MG63 (cell line): ENCODE measurements around the gene TOR1A. TPM values are rescaled to one million over a fixed set of nuclear protein-coding genes. Genes with fewer than 3 reads are reported as not detected.
"Not testable (repeated sequence)": the region's sequence is repeated elsewhere in the genome, so short reads cannot be mapped to it uniquely, and the experiment has no call there.

ENCODE experiments used
- DNase-seq: peaks from one replicate; pipeline ENCODE4 v3.0.0-alpha.2; 2020
- H3K27me3 ChIP-seq: fragments of 250-450 bp; sonication (Bioruptor Pico); 2 replicates; pipeline ENCODE4 v1.5.1; 2020; ENCODE audit warnings: mild to moderate bottlenecking, moderate library complexity
- H3K36me3 ChIP-seq: fragments of 250-450 bp; sonication (Bioruptor Pico); 2 replicates; pipeline ENCODE4 v1.5.1; 2020; ENCODE audit warnings: mild to moderate bottlenecking, moderate library complexity
- H3K4me3 ChIP-seq: fragments of 250-450 bp; sonication (Bioruptor Pico); 2 replicates; pipeline ENCODE4 v1.5.1; 2020; ENCODE audit warnings: mild to moderate bottlenecking, moderate library complexity
- H3K9me3 ChIP-seq: fragments of 250-450 bp; sonication (Bioruptor Pico); 2 replicates; pipeline ENCODE4 v1.5.1; 2020; ENCODE audit warnings: mild to moderate bottlenecking, moderate library complexity
- total RNA-seq: library from RNA; depleted of rRNA; stranded (reverse); fragments of >200 nt; shearing (Covaris generic); gene quantifications from 2 replicates; pipeline ENCODE4 v1.2.3, GENCODE V29; 2014; ENCODE audit warnings: low replicate concordance; rRNA removed

TOR1A gene
- total RNA-seq, 1 experiment from 2014 or later = 32.1 TPM

- no peaks in the 10 kb centered on the region for H3K9me3 ChIP-seq
- H3K27me3 ChIP-seq = no peaks in the 10 kb centered on the region
- no peak for DNase-seq
- no peaks in the 10 kb centered on the region for H3K36me3 ChIP-seq
- H3K4me3 ChIP-seq = no peak overlapping the region
Measured at GRCh38 chr9:129777769-129778130, 46.2 kb downstream of the TOR1A start.

- Histone ChIP-seq H3K9me3 (no peaks in the 10 kb centered on the region), H3K27me3 (no peaks in the 10 kb centered on the region)
- DNase-seq = peak; percentile 99
Measured at GRCh38 chr9:129776938-129777768, 46.8 kb downstream of the TOR1A start.

GRCh38 chr9:129776566-129776937 is 47.4 kb downstream of the TOR1A start:
- H3K27me3 ChIP-seq = no peaks in the 10 kb centered on the region
- DNase-seq = no peak
- no peak overlapping the region for H3K4me3 ChIP-seq
- no peaks in the 10 kb centered on the region for H3K36me3 ChIP-seq
- H3K9me3 ChIP-seq = no peaks in the 10 kb centered on the region

More at GRCh38 chr9:129776938-129777768, 46.8 kb downstream of the TOR1A start:
- H3K4me3 ChIP-seq = 0 out of 2 replicates have a peak overlapping the region, but pooled peaks have one; percentile 5
- no peaks in the 10 kb centered on the region for H3K36me3 ChIP-seq

- DNase-seq, H3K36me3 ChIP-seq, H3K27me3 ChIP-seq, H3K9me3 ChIP-seq, H3K4me3 ChIP-seq: not testable (repeated sequence)
Measured at GRCh38 chr9:129776096-129776495, 47.8 kb downstream of the TOR1A start.

- no peak overlapping the region for H3K4me3 ChIP-seq
- no peaks in the 10 kb centered on the region for H3K9me3 ChIP-seq
- H3K27me3 ChIP-seq = no peaks in the 10 kb centered on the region
- H3K36me3 ChIP-seq = no peaks in the 10 kb centered on the region
- no peak for DNase-seq
Measured at GRCh38 chr9:129775448-129775798, 48.5 kb downstream of the TOR1A start.

- Histone ChIP-seq H3K9me3 (no peaks in the 10 kb centered on the region), H3K36me3 (no peaks in the 10 kb centered on the region), H3K27me3 (no peaks in the 10 kb centered on the region), H3K4me3 (no peak overlapping the region)
- DNase-seq = no peak
Measured at GRCh38 chr9:129774791-129775447, 49.0 kb downstream of the TOR1A start.

- Histone ChIP-seq H3K27me3 (no peaks in the 10 kb centered on the region), H3K4me3 (no peak overlapping the region), H3K9me3 (no peaks in the 10 kb centered on the region), H3K36me3 (no peaks in the 10 kb centered on the region)
- peak; percentile 84 for DNase-seq
Measured at GRCh38 chr9:129773262-129774048, 50.5 kb downstream of the TOR1A start.

- no peak for DNase-seq
- H3K9me3 ChIP-seq = no peaks in the 10 kb centered on the region
- no peak overlapping the region for H3K4me3 ChIP-seq
Measured at GRCh38 chr9:129770741-129771140, 53.2 kb downstream of the TOR1A start.

GRCh38 chr9:129769669-129770068 is 54.3 kb downstream of the TOR1A start:
- Histone ChIP-seq H3K4me3 (no peak overlapping the region), H3K27me3 (no peaks in the 10 kb centered on the region), H3K36me3 (no peaks in the 10 kb centered on the region), H3K9me3 (no peaks in the 10 kb centered on the region)
- DNase-seq = no peak

More at GRCh38 chr9:129770741-129771140, 53.2 kb downstream of the TOR1A start:
- Histone ChIP-seq H3K36me3 (no peaks in the 10 kb centered on the region), H3K27me3 (no peaks in the 10 kb centered on the region)

- H3K27me3 ChIP-seq = no peaks in the 10 kb centered on the region
- H3K36me3 ChIP-seq = no peaks in the 10 kb centered on the region
- no peak for DNase-seq
- no peaks in the 10 kb centered on the region for H3K9me3 ChIP-seq
- H3K4me3 ChIP-seq = no peak overlapping the region
Measured at GRCh38 chr9:129768486-129768885, 55.5 kb downstream of the TOR1A start.

GRCh38 chr9:129765764-129766317 is 58.1 kb downstream of the TOR1A start:
- no peak for DNase-seq
- H3K36me3 ChIP-seq = no peaks in the 10 kb centered on the region
- H3K9me3 ChIP-seq = no peaks in the 10 kb centered on the region
- H3K4me3 ChIP-seq = no peak overlapping the region
- no peaks in the 10 kb centered on the region for H3K27me3 ChIP-seq

- DNase-seq = no peak
- H3K27me3 ChIP-seq = no peaks in the 10 kb centered on the region
Measured at GRCh38 chr9:129762985-129763926, 60.7 kb downstream of the TOR1A start.

More at GRCh38 chr9:129762985-129763926, 60.7 kb downstream of the TOR1A start:
- Histone ChIP-seq H3K9me3 (no peaks in the 10 kb centered on the region), H3K36me3 (no peaks in the 10 kb centered on the region), H3K4me3 (no peak overlapping the region)

Other genes with a start within 250 kb of the TOR1A start
- gene C9orf50, start 203.0 kb downstream of the TOR1A start, total RNA-seq = not detected in 2 replicates
- gene NTMT1, start 198.0 kb downstream of the TOR1A start, total RNA-seq = 82.0 and 99.2 TPM in 2 replicates
- gene ASB6, start 182.0 kb downstream of the TOR1A start, total RNA-seq = 11.1 and 24.4 TPM in 2 replicates
- gene PRRX2, start 158.5 kb downstream of the TOR1A start, total RNA-seq = 20.1 and 38.4 TPM in 2 replicates
- gene PTGES, start 71.1 kb downstream of the TOR1A start, total RNA-seq = 0.23 TPM in 1 of 2 replicates, not detected in the other
- 31.8 and 43.6 TPM in 2 replicates for gene TOR1B, start 21.0 kb downstream of the TOR1A start, total RNA-seq
- gene C9orf78, start 11.1 kb upstream of the TOR1A start, total RNA-seq = 48.7 and 116 TPM in 2 replicates
- gene USP20, start 11.3 kb upstream of the TOR1A start, total RNA-seq = 6.2 and 10.2 TPM in 2 replicates
- gene FNBP1, start 219.1 kb upstream of the TOR1A start, total RNA-seq = 18.9 and 28.1 TPM in 2 replicates
- 10.9 and 11.8 TPM in 2 replicates for gene GPR107, start 229.8 kb upstream of the TOR1A start, total RNA-seq